ENCODE results near the gene RAB11FIP4.

The RAB11FIP4 gene

DNA sequence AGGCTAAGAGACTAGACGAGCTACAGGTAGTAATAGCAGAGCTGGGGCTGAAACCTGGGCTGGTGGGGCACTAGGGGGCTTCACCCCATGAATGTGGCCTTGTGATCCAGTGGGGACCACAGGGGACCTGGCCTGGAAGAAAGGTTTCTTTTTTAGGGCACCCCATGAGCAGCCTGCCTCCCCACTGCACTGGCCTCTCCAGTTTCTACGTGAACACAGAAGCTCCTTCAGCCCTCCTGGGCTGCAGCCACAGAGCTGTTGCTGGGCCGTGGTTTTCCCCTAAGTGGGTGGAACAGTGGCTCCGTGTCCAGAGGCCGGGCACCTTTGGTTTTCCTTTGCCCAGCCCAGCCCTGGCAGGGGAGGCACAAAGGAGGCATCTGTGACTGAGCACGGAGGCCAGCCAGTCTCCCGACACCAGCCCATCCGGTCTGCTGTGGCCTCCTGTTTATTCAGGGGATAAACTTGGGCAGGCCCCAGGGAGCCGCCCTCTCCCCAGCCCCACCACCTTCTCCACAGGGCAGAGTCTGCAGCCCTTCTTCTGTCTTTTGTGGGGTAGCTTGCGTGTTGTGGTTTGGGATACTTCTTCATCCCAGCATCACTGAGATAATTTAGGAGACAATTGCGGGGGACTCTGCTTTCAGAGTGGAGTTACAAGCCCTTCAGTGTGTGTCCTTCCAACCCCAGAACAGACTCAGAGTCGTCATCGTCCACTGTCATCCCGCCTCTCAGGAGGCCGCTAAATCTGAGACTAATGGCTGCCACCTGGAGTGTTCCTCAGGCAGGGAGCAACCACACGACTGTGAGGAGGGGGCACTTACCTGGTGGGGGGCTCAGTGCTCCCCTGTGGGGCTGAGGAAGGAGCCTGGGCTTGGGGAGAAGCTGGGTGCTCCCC is 85.3 kb downstream of the RAB11FIP4 start:
- no peaks in the 10 kb centered on the region for H3K36me3 ChIP-seq (ENCODE audit: insufficient read depth, low read length)
- no peak for TF ChIP-seq EZH2phosphoT487 (IDR thresholded peaks at IDR 0.05; ENCODE audit: borderline replicate concordance)
- TF ChIP-seq, protein P1, sequence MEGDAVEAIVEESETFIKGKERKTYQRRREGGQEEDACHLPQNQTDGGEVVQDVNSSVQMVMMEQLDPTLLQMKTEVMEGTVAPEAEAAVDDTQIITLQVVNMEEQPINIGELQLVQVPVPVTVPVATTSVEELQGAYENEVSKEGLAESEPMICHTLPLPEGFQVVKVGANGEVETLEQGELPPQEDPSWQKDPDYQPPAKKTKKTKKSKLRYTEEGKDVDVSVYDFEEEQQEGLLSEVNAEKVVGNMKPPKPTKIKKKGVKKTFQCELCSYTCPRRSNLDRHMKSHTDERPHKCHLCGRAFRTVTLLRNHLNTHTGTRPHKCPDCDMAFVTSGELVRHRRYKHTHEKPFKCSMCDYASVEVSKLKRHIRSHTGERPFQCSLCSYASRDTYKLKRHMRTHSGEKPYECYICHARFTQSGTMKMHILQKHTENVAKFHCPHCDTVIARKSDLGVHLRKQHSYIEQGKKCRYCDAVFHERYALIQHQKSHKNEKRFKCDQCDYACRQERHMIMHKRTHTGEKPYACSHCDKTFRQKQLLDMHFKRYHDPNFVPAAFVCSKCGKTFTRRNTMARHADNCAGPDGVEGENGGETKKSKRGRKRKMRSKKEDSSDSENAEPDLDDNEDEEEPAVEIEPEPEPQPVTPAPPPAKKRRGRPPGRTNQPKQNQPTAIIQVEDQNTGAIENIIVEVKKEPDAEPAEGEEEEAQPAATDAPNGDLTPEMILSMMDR (conservative IDR thresholded peaks at IDR 0.05; ENCODE audit: low read length) = no peak
- H3K4me3 ChIP-seq (ENCODE audit: low read length, poor library complexity, severe bottlenecking) = no peak overlapping the region
- H3K9me3 ChIP-seq (ENCODE audit: insufficient read depth, low read depth, low read length) = no peaks in the 10 kb centered on the region
- peaks cover under 1% of the 10 kb centered on the region for H3K4me1 ChIP-seq (ENCODE audit: insufficient read depth, low read length, poor library complexity, severe bottlenecking)
- no peak overlapping the region for H3K4me2 ChIP-seq (ENCODE audit: low read depth, low read length, poor library complexity, severe bottlenecking)
- no peaks in the 10 kb centered on the region for H3F3A ChIP-seq (ENCODE audit: low read depth)
- H2AFZ ChIP-seq (ENCODE audit: low read length) = no peak overlapping the region
- H3K9ac ChIP-seq (ENCODE audit: low read depth, low read length, poor library complexity, severe bottlenecking) = no peak overlapping the region
- H4K20me1 ChIP-seq (ENCODE audit: insufficient read depth, low read length, poor library complexity, severe bottlenecking) = no peaks in the 10 kb centered on the region
- no peaks in the 10 kb centered on the region for H3K9me2 ChIP-seq (replicated peaks; ENCODE audit: low read depth, low read length)
- H3K27me3 ChIP-seq (ENCODE audit: insufficient read depth, low read length, poor library complexity, severe bottlenecking) = no peaks in the 10 kb centered on the region
- H3K79me2 ChIP-seq (ENCODE audit: insufficient read depth, low read length) = no peaks in the 10 kb centered on the region

DNA sequence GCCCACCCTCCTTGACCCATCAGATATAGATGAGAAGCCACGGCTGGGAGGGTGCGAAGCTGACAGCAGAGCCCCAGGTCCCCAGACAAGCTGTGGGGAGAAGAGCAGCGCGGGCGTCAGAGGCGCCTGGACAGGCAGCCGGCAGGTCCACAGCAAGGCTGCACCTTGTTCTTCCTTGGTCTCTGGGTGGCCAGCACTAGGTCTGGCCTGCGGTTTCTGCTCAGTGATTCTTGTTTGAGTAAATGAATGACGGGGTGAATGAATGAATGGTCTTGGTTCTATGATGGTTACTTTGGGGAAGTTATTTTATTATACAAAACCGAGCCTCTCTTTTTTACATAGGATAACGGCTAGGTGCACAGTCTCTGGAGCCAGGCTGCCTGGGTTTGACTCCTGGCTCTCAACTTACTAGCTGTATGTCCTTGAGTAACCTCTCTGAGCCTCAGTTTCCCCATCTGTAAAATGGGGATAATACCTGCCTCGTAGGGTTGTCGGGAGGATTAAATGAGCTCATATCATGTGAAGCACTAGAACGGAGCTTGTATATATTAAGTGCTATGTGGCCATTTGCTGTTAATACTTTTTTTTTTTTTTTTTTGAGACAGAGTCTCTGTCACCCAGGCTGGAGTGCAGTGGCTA is 86.1 kb downstream of the RAB11FIP4 start:
- H3K9me3 ChIP-seq (ENCODE audit: insufficient read depth, low read depth, low read length) = no peaks in the 10 kb centered on the region
- no peaks in the 10 kb centered on the region for H3F3A ChIP-seq (ENCODE audit: low read depth)
- no peaks in the 10 kb centered on the region for H3K4me1 ChIP-seq (ENCODE audit: insufficient read depth, low read length, poor library complexity, severe bottlenecking)
- H3K79me2 ChIP-seq (ENCODE audit: insufficient read depth, low read length) = no peaks in the 10 kb centered on the region
- no peak overlapping the region for H3K4me3 ChIP-seq (ENCODE audit: low read length, poor library complexity, severe bottlenecking)
- TF ChIP-seq EZH2phosphoT487 (IDR thresholded peaks at IDR 0.05; ENCODE audit: borderline replicate concordance) = no peak
- TF ChIP-seq, protein P1 (conservative IDR thresholded peaks at IDR 0.05; ENCODE audit: low read length) = no peak
- no peak overlapping the region for H3K9ac ChIP-seq (ENCODE audit: low read depth, low read length, poor library complexity, severe bottlenecking)
- H3K4me2 ChIP-seq (ENCODE audit: low read depth, low read length, poor library complexity, severe bottlenecking) = no peak overlapping the region
- no peaks in the 10 kb centered on the region for H3K36me3 ChIP-seq (ENCODE audit: insufficient read depth, low read length)
- H3K27me3 ChIP-seq (ENCODE audit: insufficient read depth, low read length, poor library complexity, severe bottlenecking) = no peaks in the 10 kb centered on the region
- H2AFZ ChIP-seq (ENCODE audit: low read length) = no peak overlapping the region
- H4K20me1 ChIP-seq (ENCODE audit: insufficient read depth, low read length, poor library complexity, severe bottlenecking) = no peaks in the 10 kb centered on the region
- H3K9me2 ChIP-seq (replicated peaks; ENCODE audit: low read depth, low read length) = no peaks in the 10 kb centered on the region

DNA sequence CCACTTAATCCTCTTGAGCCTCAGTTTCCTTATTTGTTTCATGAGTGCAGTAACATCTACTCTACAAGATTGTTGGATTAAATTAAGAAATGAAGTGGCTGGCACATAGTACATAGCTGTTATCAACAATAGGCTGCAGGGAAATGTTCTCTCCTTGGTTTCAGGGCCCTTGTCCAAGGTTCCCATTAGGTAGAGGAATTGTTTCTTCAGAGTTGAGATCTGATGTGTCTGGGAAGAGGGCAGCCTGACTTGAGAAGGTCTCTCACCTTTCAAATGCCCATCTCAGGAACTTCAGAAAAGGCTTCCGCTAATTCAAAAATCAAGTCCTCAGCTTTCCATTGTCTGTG is 87.6 kb downstream of the RAB11FIP4 start:
- H3K9me3 ChIP-seq (ENCODE audit: insufficient read depth, low read depth, low read length) = no peaks in the 10 kb centered on the region
- H3K9ac ChIP-seq (ENCODE audit: low read depth, low read length, poor library complexity, severe bottlenecking) = no peak overlapping the region
- H3F3A ChIP-seq (ENCODE audit: low read depth) = no peaks in the 10 kb centered on the region
- H3K4me3 ChIP-seq (ENCODE audit: low read length, poor library complexity, severe bottlenecking) = no peak overlapping the region
- H3K36me3 ChIP-seq (ENCODE audit: insufficient read depth, low read length) = no peaks in the 10 kb centered on the region
- no peaks in the 10 kb centered on the region for H3K27me3 ChIP-seq (ENCODE audit: insufficient read depth, low read length, poor library complexity, severe bottlenecking)
- TF ChIP-seq EZH2phosphoT487 (IDR thresholded peaks at IDR 0.05; ENCODE audit: borderline replicate concordance) = no peak
- TF ChIP-seq, protein P1 (conservative IDR thresholded peaks at IDR 0.05; ENCODE audit: low read length) = no peak
- no peaks in the 10 kb centered on the region for H3K4me1 ChIP-seq (ENCODE audit: insufficient read depth, low read length, poor library complexity, severe bottlenecking)
- no peaks in the 10 kb centered on the region for H3K79me2 ChIP-seq (ENCODE audit: insufficient read depth, low read length)
- H3K9me2 ChIP-seq (replicated peaks; ENCODE audit: low read depth, low read length) = no peaks in the 10 kb centered on the region
- H4K20me1 ChIP-seq (ENCODE audit: insufficient read depth, low read length, poor library complexity, severe bottlenecking) = no peaks in the 10 kb centered on the region
- H3K4me2 ChIP-seq (ENCODE audit: low read depth, low read length, poor library complexity, severe bottlenecking) = no peak overlapping the region
- no peak overlapping the region for H2AFZ ChIP-seq (ENCODE audit: low read length)
